ENCODE measurements around the gene CYTH1. TPM values are rescaled to one million over a fixed set of nuclear protein-coding genes. Genes with fewer than 3 reads are reported as not detected.

Gene CYTH1
- total RNA-seq, 4 donors from 2014 or later: 6.2 to 56.1 (median 44.3) TPM

- Histone ChIP-seq H3K27ac (no peak overlapping the region), H3K9me3 (no peaks in the 10 kb centered on the region), H3K27me3 (no peaks in the 10 kb centered on the region), H3K36me3 (no peaks in the 10 kb centered on the region), H3K4me1 (no peaks in the 10 kb centered on the region), H3K4me3 (no peak overlapping the region)
- TF ChIP-seq CTCF (IDR thresholded peaks at IDR 0.05) (no peak), POLR2A (IDR thresholded peaks at IDR 0.05) (no peak)
- no peak for DNase-seq
- intact Hi-C loops (cut with DNase I; ENCODE audit: low total_unique reads): no loop called here
Measured at GRCh38 chr17:78677303-78678221, 104.5 kb downstream of the CYTH1 start.

GRCh38 chr17:78676412-78677302 is 105.4 kb downstream of the CYTH1 start:
- H3K27me3 ChIP-seq: no peaks in the 10 kb centered on the region
- no peak overlapping the region for H3K27ac ChIP-seq
- TF ChIP-seq CTCF (IDR thresholded peaks at IDR 0.05) (no peak), POLR2A (IDR thresholded peaks at IDR 0.05) (no peak)
- H3K4me1 ChIP-seq: no peaks in the 10 kb centered on the region
- no peaks in the 10 kb centered on the region for H3K9me3 ChIP-seq
- no peak for DNase-seq
- intact Hi-C loops (cut with DNase I; ENCODE audit: low total_unique reads): no loop called here
- H3K4me3 ChIP-seq: no peak overlapping the region
- no peaks in the 10 kb centered on the region for H3K36me3 ChIP-seq

GRCh38 chr17:78675836-78676235 is 106.2 kb downstream of the CYTH1 start:
- DNase-seq: no peak
- no peaks in the 10 kb centered on the region for H3K27me3 ChIP-seq
- H3K4me1 ChIP-seq: no peaks in the 10 kb centered on the region
- no peak overlapping the region for H3K27ac ChIP-seq
- H3K4me3 ChIP-seq: no peak overlapping the region
- intact Hi-C loops (cut with DNase I; ENCODE audit: low total_unique reads): no loop called here
- TF ChIP-seq POLR2A (IDR thresholded peaks at IDR 0.05) (no peak), CTCF (IDR thresholded peaks at IDR 0.05) (no peak)
- no peaks in the 10 kb centered on the region for H3K9me3 ChIP-seq
- H3K36me3 ChIP-seq: no peaks in the 10 kb centered on the region

GRCh38 chr17:78675316-78675616 is 106.8 kb downstream of the CYTH1 start:
- H3K9me3 ChIP-seq: no peaks in the 10 kb centered on the region
- H3K27ac ChIP-seq: no peak overlapping the region
- TF ChIP-seq POLR2A (IDR thresholded peaks at IDR 0.05) (no peak), CTCF (IDR thresholded peaks at IDR 0.05) (no peak)
- intact Hi-C loops (cut with DNase I; ENCODE audit: low total_unique reads): no loop called here
- no peaks in the 10 kb centered on the region for H3K4me1 ChIP-seq
- H3K36me3 ChIP-seq: no peaks in the 10 kb centered on the region
- no peak overlapping the region for H3K4me3 ChIP-seq
- no peaks in the 10 kb centered on the region for H3K27me3 ChIP-seq
- no peak for DNase-seq
